SKM-1 treated with dmso at 0.1 percent for 144 hours (cell line): ENCODE measurements around the gene GATAD2A.

Source experiments
- DNase-seq: peaks from one replicate; lab custom pipeline; 2025; ENCODE audit not compliant: unreplicated experiment; lab: John Stamatoyannopoulos, UW

Gene GATAD2A

GRCh38 chr19:19487077-19487949, 81.8 kb downstream of the GATAD2A start:
- no peak for DNase-seq

- DNase-seq, result no peak
Measured at GRCh38 chr19:19487950-19488874, 82.7 kb downstream of the GATAD2A start.

GRCh38 chr19:19488875-19489690, 83.6 kb downstream of the GATAD2A start:
- no peak for DNase-seq

GRCh38 chr19:19489804-19490204, 84.3 kb downstream of the GATAD2A start:
- no peak for DNase-seq

DNA sequence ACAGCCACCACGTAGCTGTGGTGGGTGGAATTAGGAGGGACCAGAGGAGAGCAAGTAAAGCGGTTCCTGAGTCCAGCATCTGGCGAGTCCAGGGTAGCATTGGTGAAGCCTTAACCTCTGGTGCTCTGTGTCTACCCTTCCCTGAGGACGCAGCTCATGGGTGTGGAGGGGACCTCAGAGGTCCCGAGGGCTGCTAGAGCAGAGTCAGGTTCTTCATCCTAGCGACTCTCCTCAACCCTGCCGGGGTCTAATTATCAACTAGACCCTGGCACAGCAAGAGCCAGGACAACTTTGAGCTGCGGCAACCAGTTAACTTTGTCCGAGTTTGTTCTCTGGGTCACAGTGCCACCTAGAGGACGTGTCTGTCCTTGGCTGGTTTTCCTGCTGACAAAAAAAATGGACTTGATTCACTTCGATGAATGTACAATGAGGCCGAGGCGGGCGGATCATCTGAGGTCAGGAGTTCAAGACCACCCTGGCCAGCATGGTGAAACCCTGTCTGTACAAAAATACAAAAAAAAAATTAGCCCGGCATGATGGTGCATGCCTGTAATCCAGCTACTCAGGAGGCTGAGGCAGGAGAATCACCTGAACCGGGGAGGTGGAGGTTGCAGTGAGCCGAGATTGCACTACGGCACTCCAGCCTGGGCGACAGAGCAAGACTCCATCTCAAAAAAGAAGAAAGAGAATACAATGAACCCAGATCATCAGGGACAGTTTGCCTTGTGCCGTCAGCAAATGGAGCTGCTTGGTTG, 84.9 kb downstream of the GATAD2A start:
- DNase-seq, result peak; percentile 25

DNA sequence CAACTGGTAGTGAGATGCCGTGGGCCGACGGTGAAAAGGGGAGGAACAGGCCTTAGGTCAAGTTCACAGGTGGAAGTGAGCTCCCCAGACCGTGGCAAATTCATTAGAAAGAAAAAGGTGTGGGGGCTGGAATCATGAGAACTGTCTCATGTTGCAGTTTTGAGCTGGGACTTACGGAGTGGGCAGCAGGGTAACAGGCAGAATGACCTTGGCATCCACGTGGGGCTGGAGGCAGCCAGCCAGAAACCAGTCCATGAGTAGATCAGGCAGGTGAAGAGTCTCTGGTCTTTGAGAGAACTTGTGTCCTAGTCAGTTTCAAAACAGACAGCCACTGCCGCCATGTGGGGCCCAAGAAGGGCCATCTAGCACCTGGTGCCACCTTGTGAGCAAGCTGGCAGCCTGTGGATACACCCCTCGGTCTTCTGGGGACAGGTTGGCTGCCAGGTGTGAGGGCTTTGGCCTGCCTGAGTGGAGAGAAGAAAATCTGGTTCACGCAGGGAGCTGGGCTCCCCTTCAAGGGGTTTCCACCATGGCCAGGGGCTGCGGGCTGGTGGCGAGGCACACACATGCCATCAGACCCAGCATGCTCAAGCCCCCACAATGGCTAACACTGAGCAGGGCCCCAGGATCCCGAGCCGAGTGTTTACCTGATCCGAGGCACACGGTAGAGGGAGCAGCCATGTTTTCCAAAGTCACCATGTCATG, 86.0 kb downstream of the GATAD2A start:
- DNase-seq, result no peak

DNA sequence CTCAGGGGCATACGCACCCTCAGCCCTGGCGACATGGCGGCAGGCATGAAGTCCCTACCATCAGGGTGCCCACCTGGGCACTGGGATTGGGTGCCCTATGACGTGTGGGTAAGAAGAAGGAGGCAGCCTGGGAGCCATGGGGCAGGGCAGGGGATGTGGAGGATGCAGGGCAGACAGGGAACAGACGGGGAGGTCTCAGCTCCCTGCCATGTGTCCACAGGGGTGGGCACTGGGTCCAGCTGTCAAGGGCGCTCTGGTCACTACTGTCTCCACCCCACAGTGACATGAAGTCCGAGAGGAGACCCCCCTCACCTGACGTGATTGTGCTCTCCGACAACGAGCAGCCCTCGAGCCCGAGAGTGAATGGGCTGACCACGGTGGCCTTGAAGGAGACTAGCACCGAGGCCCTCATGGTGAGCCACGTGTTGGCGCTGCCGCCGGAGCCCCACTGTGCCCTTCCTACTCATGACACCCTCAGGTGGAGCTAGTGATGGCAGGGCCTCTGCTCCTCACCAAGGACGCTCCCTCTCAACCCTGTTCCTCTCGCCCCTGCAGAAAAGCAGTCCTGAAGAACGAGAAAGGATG, 86.6 kb downstream of the GATAD2A start:
- DNase-seq, result no peak

DNA sequence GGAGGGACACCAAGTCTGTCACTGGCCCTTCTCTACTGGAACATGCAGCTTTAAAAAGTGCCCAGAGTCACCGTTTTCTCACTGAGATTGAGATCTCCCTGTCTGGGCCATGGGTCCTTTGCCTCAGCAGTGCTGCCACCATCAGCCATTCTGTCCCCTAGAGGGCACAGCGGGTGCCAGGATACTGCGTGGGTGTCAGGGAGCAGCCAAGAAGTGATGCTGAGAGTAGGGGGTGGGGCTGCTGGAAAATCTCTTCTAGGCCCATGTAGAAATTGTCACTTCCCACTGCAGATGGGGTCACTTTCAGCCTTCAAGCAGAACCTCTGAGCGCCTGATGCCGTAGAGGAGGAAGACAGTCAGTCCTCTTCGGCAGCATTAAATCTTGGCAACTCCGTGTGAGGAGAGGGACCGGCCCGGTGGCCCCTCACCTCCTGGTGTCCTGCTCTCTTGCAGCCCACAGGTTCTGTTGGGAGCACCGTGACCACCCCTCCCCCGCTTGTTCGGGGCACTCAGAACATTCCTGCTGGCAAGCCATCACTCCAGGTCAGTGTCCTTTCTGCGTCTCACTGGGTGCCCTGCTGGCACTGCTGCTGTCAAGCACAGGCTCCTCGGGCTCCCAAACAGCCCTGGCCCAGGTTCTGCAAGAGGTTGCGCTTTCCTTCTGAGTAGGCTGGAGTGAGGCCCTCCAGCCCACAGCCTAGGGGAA, 88.5 kb downstream of the GATAD2A start:
- no peak for DNase-seq

DNA sequence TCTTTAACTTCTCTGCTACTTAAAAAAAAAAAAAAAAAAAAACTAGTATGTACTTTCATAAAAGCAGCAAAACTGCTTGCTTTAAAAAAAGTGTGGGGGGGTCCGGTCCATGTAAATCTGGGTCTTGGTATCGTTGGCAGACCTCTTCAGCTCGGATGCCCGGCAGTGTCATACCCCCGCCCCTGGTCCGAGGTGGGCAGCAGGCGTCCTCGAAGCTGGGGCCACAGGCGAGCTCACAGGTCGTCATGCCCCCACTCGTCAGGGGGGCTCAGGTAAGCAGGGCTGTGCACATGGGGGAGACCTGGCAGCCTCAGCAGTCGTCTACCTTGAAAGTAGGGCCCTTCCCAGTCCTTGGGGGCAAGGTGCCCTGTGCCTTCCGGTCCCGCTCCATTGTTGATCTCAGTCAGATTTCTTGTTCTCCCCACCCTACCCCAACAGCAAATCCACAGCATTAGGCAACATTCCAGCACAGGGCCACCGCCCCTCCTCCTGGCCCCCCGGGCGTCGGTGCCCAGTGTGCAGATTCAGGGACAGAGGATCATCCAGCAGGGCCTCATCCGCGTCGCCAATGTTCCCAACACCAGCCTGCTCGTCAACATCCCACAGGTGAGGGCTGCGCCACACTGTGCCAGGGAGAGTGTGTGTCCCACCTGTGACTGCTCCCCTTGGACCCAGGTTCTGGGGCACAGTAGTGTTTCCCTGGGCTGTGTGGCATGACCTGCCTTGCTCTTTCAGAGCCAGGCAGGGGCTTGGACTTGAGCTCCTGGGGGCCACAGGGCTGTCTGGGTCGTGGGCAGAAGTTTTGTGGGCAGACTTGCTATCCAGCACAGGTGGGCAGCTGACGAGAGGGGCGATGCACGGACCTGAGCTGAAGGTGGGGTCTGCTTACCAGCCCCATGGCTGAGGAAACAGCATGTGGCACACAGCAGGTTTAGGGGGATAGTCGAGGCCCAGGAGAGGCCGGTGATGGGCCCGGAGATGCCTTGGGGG, 90.4 kb downstream of the GATAD2A start:
- no peak for DNase-seq

- DNase-seq, result no peak
Measured at GRCh38 chr19:19498255-19498991, 92.9 kb downstream of the GATAD2A start.

DNA sequence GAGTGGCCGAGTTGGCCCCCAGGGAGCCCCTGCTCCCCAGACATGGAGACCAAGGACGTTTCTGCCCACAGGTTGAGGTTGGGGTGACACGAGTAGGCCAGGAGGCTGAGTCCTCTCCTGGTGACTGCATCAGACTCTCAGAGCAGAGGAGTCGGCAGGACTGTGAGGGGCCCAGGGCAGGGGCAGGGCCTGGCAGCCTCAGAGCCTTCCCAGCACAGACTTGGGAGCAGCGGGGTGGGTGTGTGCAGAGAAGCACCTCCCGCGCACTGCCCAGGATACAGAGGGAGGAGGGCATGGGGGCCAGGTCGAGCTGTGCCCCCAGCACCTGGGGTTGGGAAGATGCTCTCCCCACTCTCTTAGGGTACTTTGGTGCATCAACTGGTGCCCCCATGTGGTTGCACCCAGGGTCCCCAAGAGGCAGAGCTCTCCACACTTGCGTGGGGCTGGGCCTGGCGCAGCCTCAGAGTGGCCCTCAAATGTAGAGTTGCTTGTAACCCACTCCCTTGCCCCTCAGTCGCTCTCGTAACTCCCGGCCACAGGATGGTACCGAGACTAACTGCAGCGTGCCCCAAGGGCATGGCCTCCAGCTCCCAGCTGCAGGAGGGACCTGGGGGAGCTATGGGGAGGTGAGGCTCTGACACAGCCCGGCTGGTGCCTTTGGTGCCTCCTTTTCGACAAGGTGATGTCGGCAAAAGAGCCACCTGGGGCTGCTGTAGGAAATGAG, 94.0 kb downstream of the GATAD2A start:
- DNase-seq, result no peak

DNA sequence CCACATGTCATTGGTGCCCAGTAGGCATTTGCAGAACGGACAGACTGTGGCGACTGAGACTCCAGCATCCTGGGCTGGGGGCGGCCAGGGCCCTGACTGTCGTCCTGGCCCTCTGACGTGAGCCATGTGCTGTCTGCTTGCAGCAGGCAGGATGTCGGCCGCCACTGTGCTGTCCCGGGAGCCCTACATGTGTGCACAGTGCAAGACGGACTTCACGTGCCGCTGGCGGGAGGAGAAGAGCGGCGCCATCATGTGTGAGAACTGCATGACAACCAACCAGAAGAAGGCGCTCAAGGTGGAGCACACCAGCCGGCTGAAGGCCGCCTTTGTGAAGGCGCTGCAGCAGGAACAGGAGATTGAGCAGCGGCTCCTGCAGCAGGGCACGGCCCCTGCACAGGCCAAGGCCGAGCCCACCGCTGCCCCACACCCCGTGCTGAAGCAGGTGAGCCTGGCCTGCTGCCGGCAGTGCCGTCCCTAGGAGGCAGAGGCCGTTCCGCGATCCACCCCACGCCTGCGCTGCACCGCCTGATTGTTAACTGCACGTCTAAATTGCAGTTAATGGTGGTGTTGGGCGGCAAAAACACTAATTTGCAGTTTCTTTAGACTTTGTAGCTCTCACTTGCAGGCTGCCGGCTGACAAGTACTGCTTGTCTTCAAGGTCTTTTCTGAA, 95.6 kb downstream of the GATAD2A start:
- no peak for DNase-seq

- no peak for DNase-seq
Measured at GRCh38 chr19:19501798-19502197, 96.3 kb downstream of the GATAD2A start.

GRCh38 chr19:19502281-19502680, 96.8 kb downstream of the GATAD2A start:
- DNase-seq, result no peak

GRCh38 chr19:19502808-19503602, 97.5 kb downstream of the GATAD2A start:
- no peak for DNase-seq
